Fibroblast of skin of left quadriceps (primary cell): ENCODE measurements around the gene ANO4.
"Not testable (repeated sequence)": the region's sequence is repeated elsewhere in the genome, so short reads cannot be mapped to it uniquely, and the experiment has no call there.

Experiments
- DNase-seq, 2 experiments: peaks; one replicate each; pipeline ENCODE4 v3.0.0-alpha.2; 2013; ENCODE audit warnings: low read depth in 2 of 2

The ANO4 gene

DNA sequence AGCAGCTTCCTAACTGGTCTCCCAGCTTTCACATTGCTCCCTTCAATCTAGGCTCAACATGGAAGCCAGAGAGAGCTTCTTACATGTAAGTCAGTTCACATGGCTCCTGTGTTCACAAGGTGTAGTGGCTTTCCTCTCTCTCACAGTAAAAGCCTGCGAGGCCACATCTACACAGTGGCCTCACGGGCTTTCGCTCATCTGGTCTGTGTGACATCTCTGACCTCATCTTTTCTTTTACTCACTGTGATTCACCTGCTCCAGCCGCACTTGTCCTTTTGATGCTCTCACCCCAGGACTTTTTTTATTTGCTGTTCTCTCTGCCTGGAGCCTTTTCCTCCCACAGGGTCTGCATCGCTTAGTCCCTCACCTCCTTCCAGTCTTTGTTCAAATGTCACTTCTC, 293.3 kb downstream of the ANO4 start:
- DNase-seq, result no peak

DNA sequence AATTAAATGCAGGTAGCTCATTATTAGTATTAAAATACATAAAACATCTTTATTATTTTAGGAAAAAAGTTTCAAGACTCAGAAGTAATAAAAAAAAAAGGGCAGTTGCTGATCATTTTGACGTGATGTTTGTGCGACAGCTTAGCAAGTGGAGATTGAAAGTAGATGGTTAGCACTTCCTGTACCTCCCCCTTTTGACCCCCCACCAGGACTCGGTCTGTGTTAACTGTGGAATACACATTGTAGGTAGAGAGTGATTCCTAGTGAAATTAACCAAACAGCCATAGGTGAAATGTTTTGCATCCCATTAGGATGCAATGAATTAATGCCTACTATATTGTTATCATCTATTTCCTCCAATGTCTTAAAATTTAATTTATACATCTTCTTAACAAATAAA, 294.7 kb downstream of the ANO4 start:
- no peak for DNase-seq

DNA sequence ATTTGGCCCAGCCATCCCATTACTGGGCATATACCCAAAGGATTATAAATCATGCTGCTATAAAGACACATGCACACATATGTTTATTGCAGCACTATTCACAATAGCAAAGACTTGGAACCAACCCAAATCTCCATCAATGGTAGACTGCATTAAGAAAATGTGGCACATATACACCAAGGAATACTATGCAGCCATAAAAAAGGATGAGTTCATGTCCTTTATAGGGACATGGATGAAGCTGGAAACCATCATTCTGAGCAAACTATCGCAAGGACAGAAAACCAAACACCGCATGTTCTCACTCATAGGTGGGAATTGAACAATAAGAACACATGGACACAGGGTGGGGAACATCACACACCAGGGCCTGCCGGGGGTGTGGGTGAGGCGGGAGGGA, 295.6 kb downstream of the ANO4 start:
- DNase-seq, result not testable (repeated sequence)

DNA sequence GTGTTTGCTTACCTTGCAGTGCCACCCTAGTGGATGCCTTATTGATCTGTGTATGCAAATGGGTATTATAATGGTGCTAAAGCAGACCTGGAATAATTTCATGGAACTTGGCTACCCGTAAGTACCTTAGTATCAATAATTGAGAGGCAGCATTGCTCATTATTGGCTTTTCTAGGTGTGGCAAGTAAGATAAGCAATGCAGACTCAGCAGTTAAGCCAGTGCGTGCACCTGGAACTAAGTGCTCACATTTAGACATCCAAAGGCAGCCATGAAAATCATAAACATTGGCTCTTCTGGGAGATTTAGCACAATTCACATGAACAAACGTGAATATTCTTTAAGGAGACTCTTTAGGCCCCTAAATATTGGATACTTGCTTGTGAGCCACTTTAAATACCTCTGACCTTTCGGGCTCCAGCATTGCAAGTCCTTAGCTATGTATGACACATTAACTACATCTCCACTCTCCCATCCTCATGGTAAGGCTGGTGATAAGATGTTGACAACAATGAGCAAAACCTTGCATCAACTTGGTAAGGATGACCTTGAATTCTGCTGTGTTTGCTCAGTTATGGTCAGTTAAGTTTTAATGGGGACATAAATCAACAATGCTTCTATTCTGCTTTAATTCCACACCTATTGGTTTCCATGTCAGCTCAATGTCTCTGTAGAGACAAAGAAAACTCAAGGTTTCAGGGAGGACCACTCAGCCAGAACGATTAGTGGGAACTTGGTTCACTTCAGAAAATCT, 303.4 kb downstream of the ANO4 start:
- DNase-seq, result no peak

DNA sequence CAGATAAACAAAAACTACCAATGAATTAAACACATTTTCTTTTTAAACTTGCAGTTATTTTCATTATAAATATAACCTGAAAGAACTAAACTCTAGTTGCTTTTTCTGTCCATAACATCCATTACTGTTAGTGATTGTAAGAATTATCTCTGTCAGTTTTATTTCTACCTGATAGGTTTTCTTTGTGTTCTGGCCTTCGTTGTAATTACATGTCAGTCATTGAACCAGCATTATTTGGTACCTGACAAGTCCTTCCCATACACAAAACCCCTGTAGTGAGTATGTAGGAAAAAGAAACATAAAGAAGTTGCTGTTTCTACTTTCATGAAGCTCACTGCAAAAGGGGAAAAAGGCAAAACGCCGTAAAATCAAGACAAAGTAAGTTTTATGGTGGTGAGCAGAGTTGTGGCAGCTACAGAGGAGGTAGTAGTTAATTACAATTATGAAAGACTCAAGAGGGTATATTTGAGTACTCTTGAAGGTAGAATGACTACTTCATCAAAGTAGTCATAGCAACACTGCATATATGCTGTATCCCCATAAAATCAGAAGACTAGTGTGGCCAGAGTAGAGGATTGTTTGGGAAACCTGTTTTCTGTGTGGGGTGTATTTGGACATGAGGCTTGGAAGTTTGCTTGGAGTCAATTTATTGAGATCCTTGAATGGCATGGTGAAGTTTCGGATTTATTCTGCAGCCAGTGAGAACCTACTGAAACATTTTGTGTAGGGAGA, 312.6 kb downstream of the ANO4 start:
- no peak for DNase-seq

DNA sequence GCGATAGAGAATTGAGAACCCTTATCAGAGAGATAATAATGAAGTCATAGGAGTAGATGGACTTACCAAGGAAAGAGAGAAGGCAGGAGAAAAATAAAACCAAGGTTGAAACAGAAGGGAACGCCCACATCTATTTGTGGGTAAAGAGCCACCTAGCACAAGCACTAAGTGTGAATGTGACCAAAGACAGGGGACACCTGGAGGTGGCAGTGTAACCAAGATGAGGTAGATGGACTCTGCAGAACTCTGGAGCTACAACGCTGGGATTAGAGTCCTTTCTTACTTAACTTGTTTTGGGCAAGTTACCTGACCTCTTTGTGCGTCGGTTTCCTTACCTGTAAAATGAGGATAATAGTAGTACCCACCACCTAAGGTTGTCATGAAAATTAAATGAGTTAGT, 313.6 kb downstream of the ANO4 start:
- no peak for DNase-seq

DNA sequence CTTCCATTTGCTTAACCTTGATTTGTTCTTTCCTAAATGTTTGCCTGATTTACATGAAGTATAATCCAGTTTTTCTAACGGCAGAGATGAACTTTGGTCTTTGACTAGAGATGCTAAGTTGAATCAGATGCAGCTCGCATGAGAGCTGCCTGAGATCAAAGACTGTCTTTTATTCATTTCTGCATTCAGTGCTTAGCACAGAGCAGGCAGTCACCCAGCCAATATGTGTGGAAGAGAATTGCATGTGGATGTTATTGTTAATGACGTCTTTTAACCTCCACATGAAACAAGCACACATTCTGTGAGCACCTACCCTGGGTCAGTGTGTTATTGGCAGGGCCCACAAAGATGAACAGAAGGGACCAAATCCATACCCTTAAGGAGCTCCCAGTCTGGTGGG, 316.3 kb downstream of the ANO4 start:
- no peak for DNase-seq

DNA sequence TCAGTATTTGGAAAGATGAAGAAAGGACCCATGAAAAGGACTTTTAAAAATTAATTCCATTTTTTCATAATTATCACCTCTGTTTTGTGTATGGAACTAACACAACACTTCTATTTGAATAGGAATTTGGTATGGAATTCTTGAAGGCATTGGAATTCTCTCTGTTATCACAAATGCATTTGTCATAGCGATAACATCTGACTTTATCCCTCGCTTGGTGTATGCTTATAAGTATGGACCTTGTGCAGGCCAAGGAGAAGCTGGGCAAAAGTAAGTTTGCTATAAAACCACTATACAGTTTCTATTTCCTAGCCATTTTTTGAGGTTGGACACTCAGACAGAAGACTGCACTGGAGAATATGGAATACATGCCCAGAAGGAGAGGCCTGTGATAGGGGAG, 316.9 kb downstream of the ANO4 start:
- no peak for DNase-seq

DNA sequence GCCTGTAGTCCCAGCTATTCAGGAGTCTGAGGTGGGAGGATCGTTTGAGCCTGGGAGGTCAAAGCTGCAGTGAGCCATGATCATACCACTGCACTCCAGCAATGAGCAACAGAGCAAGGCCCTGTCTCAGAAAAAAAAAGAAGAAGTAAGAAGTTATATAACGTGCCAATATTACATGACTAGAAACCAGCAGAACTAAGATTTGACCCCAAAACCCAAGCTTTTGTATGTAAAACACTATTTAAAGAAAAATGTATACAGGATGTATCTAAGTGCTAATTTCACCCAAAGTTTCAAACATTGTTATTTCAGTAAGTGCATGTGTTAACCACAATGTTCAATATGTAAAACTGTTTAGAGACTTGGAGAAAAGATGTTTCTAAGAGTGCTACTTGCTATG, 320.8 kb downstream of the ANO4 start:
- DNase-seq, result no peak

DNA sequence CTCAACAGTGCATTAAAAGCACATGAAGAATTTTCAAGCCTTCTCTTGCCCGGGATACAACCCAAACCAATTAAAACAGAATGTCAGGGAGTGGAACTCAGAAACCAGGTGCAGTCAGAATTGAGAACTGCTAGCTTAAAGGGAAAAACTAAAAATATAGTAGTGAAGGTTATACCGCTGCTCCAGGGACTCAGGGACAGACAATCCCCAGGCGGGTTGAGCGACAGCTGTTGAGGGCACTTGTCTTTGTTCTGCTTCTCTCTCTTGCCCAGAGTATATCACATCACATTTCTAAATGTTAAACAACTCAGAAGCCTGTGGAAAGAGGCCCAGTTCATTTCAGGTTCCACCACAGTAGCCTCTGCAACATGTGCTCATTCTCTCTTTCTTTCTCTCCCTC, 322.3 kb downstream of the ANO4 start:
- no peak for DNase-seq

DNA sequence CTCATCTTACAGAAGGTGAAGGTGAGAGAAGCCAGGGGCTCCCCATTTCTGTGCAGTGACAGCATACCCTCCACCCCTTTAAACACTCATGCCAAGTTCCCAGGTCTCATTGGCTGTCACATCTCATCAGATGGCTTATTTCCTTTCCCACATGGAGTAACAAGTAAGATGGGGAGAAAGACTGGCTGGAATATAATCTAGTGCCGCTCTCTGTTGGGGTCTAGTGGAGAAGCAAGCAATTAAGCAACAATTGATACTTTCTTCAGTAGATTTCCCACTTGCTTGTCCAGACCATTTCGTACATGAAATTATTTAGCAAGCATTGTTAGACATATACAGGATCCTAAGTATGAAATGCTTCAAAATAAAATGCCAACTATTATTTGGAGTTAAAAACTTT, 323.3 kb downstream of the ANO4 start:
- no peak for DNase-seq

DNA sequence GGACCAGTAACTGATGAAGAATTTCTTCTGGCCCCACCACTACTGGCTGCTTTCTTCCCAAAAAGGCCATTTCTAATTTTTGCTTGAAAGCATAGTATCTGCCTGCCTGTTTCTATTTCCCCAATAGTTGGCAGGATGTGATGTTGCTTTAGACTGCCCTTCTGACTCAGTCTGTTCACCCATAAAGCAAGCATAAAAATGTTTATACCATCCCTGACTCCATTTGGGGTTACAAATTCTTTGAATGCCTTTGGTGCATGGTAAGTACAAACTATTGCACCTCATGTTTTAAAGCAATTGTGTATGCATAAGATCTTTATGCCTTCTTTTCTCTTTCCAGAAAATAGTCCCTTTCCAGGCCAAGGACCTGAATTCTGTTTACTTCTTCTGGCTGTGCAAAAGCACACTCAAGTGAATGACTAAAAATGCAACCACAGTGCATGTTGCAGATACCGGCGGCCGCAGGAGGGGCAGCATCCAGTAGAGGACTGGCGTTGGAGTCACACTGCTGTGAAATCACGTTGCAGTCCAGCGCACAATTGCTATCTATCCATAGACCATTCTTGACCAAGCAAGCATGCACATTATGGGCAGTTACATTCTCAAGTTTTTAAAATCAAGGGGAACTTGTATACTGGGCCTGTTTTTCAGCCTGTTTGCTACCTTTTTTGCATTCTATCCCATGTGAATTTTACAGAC, 333.1 kb downstream of the ANO4 start:
- no peak for DNase-seq

DNA sequence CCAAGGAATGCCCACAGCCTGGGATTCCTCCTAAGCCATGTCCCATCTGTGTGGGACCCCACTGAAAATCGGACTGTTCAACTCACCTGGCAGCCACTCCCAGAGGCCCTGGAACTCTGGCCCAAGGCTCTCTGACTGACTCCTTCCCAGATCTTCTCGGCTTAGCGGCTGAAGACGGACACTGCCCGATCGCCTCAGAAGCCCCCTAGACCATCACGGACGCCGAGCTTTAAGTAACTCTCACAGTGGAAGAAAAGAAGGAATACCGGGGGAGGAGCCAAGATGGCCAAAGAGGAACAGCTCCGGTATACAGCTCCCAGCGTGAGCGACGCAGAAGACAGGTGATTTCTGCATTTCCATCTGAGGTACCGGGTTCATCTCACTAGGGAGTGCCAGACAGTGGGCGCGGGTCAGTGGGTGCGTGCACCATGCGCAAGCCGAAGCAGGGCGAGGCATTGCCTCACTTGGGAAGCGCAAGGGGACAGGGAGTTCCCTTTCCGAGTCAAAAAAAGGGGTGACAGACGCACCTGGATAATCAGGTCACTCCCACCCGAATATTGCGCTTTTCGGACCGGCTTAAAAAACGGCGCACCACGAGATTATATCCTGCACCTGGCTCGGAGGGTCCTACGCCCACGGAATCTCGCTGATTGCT, 351.3 kb downstream of the ANO4 start:
- not testable (repeated sequence) for DNase-seq

DNA sequence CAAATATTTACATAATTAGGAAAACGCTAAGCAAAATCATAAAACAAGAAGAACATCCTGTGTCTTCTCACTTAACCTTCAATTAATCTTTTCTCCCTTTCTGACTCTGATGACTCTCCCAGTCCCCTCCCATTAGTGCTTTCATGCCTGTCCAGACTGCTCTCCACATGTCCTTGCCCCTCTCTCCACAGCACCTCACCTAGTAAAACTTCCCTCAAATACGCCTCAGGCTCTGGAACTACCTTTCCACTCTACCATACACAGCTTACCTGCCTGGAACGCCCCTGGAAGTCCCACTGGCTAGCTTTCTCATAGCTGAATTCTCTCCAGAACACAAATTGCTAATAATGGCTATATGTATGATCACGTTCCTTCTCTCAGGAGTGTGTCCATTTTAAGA, 370.7 kb downstream of the ANO4 start:
- no peak for DNase-seq

DNA sequence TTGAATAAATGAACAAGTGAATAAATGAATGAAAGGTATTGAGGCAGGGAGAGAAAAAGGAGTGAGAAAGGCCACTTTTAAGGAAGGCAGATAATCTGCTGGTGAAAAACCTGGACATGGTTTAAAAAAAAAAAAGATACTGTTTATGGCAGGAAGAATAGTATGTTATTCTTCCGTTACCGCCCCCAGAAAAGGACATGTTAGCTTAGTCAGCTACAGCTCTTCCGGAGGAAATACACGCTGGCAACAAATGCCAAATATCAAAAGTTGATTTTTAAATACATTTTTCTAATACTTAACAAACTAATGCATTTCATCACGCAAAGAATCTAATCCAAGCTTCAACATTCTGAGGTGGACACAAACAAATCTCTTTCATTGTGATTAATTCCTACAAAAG, 372.3 kb downstream of the ANO4 start:
- DNase-seq, result no peak

DNA sequence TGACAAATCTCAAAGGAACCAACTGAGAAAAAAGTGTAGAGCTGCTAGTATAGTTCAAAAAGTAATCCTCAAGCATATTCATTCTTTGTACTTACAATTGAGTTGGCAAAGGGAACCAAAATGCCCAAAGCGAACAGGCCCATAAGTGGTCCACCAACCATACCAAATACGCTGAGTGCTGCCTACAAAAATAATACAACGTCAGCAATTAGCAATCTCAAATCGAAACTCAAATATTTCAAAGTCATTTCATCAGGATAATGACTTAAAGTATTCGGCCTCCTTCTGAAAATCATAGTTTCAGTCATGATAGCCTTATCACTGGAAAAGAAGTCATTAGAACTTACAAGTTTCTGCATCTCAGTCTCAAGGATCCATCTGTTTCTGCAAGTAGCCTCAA, 373.4 kb downstream of the ANO4 start:
- no peak for DNase-seq

DNA sequence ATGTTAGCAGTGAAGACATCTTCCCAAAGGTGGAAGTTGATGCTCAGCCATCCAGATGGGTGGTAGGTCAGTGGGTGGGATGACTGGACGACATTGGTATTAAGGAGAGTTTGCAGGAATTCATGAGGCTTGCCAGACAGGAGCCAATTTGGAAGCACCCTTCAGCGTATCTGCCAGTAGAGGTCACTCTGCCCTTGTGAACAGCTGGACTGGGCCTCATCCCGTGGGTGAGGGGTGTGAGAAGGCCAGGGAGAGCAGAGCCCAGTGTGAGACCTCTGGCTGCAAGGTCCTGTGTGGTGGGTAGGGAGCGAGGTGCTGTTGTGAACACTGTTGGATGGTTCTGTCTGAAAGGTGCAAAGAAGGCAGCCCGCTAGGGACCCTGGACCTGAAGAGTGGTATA, 377.7 kb downstream of the ANO4 start:
- no peak for DNase-seq

DNA sequence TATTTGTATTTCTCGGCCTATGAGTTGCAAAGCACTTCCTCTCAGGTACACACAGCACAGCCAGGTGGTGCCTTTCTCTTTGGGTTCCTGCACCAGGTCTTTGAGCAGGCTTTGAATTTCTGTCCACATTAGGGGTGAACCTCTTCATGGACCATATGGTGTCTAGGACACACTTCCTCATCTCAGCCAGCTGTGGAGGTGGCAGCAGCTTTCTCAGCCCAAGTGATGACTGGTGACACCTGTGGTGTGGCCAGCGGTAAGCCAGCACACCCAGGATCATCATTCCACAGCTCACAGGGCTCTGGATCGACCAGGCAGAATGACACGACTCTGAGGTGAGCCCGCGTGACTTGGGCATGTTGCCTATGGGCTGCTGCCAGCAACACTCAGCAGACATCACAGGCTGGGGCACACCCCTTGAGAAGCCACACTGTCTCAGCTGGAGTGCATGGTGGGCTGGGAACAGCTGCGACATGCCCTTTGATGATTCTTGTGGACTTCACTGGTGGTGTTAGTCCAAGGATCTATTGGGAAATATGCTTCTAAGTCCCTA, 378.7 kb downstream of the ANO4 start:
- DNase-seq, result no peak

DNA sequence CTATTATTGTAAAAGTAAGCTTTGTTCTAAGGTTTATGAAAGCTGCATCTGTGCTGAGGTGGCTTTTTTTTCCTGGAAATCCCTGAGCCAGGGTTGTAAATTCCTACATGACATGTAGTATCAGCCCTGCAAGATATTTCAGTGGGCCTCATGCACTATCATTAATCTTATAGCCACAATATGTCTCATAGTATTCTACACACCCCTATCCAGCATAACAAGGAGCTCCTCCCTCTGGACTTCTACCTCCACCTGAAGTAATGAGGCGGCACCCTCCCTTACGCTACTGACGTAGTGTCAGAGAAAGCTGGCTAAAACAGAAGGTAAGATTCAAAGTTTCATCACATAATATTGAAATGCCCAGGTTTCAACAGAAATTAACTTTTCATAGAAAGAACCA, 380.0 kb downstream of the ANO4 start:
- no peak for DNase-seq
